PC-3 (cell line): ENCODE results near the gene PDE2A.

Experiments
- EZH2 ChIP-seq: fragments of 300-600 bp; sonication (generic); IDR thresholded peaks from one replicate; pipeline ENCODE4 v1.6.1; 2017; ENCODE audit warnings: antibody characterized with exemption, mild to moderate bottlenecking, low read length; ENCODE audit not compliant: unreplicated experiment
- EZH2phosphoT487 ChIP-seq: fragments of 300-600 bp; sonication (generic); IDR thresholded peaks from 2 replicates; pipeline ENCODE4 v1.6.1; 2018; ENCODE audit warnings: mild to moderate bottlenecking, antibody characterized with exemption, low read length, borderline replicate concordance
- TF ChIP-seq, protein P1 (sequence below): fragments of 300-600 bp; sonication (generic); conservative IDR thresholded peaks from 2 replicates; pipeline ENCODE4 v1.5.1; 2017; ENCODE audit warnings: antibody characterized with exemption, low read depth, mild to moderate bottlenecking, low read length

DNA sequence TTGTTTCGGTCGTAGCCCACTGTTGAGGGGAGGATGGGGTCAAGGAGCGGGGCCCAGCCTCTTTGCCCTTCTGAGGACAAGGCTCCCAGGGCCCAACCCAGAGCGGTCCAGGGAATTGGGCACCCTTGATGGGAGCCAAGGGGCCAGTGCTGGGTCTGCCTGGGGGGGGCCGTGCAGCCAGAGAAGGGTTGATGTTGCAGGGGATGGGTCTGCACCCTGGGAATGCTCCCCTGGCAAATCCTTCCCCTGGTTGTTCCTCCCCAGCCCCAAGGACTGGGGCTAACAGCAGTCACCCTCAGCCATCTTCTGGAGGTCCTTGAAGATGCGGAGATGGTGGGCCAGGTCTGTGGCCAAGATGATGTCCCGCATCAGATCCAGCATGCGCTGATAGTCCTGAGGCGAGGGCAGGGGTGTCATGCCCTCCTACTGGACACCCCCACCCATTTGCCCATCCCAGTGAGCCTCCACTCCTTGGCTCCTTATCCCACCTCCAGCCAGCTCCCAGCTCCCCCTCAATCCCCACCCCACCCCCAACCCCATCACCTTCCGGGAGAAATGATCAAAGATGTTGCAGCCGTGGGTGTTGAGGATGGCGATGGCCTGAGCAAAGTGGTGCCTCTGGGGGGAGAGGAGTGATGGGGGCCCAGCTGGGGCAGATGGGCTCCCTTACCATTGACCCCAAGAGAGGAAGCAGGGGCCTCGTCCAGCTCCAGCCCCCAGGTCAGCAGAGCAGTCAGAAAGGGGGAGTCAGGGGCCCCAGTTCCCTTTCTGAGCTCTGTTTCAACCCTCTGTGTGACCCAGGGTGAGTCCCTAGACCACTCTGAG, 95.0 kb downstream of the PDE2A start:
- TF ChIP-seq EZH2phosphoT487 (no peak), EZH2 (no peak)
- TF ChIP-seq, protein P1, sequence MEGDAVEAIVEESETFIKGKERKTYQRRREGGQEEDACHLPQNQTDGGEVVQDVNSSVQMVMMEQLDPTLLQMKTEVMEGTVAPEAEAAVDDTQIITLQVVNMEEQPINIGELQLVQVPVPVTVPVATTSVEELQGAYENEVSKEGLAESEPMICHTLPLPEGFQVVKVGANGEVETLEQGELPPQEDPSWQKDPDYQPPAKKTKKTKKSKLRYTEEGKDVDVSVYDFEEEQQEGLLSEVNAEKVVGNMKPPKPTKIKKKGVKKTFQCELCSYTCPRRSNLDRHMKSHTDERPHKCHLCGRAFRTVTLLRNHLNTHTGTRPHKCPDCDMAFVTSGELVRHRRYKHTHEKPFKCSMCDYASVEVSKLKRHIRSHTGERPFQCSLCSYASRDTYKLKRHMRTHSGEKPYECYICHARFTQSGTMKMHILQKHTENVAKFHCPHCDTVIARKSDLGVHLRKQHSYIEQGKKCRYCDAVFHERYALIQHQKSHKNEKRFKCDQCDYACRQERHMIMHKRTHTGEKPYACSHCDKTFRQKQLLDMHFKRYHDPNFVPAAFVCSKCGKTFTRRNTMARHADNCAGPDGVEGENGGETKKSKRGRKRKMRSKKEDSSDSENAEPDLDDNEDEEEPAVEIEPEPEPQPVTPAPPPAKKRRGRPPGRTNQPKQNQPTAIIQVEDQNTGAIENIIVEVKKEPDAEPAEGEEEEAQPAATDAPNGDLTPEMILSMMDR = no peak
